Measurements from ENCODE around the gene PELI1.

The PELI1 gene

GRCh38 chr2:64157792-64158191 is 13.6 kb upstream of the PELI1 start:
- DNase-seq (ENCODE audit: low read depth in 2 of 2, low spot score in 1 of 2): no peak

- DNase-seq (ENCODE audit: low read depth in 2 of 2, low spot score in 1 of 2): no peak
Observed at GRCh38 chr2:64153811-64154210, 9.6 kb upstream of the PELI1 start.

GRCh38 chr2:64151476-64151875 is 7.3 kb upstream of the PELI1 start:
- no peak for DNase-seq (ENCODE audit: low read depth in 2 of 2, low spot score in 1 of 2)

GRCh38 chr2:64145714-64146113 is 1.5 kb upstream of the PELI1 start:
- DNase-seq (ENCODE audit: low read depth in 2 of 2, low spot score in 1 of 2): no peak

- DNase-seq (ENCODE audit: low read depth in 2 of 2, low spot score in 1 of 2): no peak
Observed at GRCh38 chr2:64145119-64145518, 899 bp upstream of the PELI1 start.

GRCh38 chr2:64143169-64144056 is 807 bp downstream of the PELI1 start:
- peak in 1 of 2 donors; percentile 11 for DNase-seq (ENCODE audit: low read depth in 2 of 2, low spot score in 1 of 2)

GRCh38 chr2:64142741-64143168 is 1.5 kb downstream of the PELI1 start:
- DNase-seq (ENCODE audit: low read depth in 2 of 2, low spot score in 1 of 2): no peak

GRCh38 chr2:64141674-64142405 is 2.4 kb downstream of the PELI1 start:
- no peak for DNase-seq (ENCODE audit: low read depth in 2 of 2, low spot score in 1 of 2)

- DNase-seq (ENCODE audit: low read depth in 2 of 2, low spot score in 1 of 2): no peak
Observed at GRCh38 chr2:64140665-64141200, 3.5 kb downstream of the PELI1 start.

GRCh38 chr2:64139956-64140355 is 4.3 kb downstream of the PELI1 start:
- no peak for DNase-seq (ENCODE audit: low read depth in 2 of 2, low spot score in 1 of 2)

- DNase-seq (ENCODE audit: low read depth in 2 of 2, low spot score in 1 of 2): no peak
Observed at GRCh38 chr2:64137996-64138395, 6.2 kb downstream of the PELI1 start.

GRCh38 chr2:64137567-64137966 is 6.7 kb downstream of the PELI1 start:
- no peak for DNase-seq (ENCODE audit: low read depth in 2 of 2, low spot score in 1 of 2)

GRCh38 chr2:64135421-64135820 is 8.8 kb downstream of the PELI1 start:
- DNase-seq (ENCODE audit: low read depth in 2 of 2, low spot score in 1 of 2): no peak

GRCh38 chr2:64134813-64135212 is 9.4 kb downstream of the PELI1 start:
- no peak for DNase-seq (ENCODE audit: low read depth in 2 of 2, low spot score in 1 of 2)

GRCh38 chr2:64133828-64134227 is 10.4 kb downstream of the PELI1 start:
- no peak for DNase-seq (ENCODE audit: low read depth in 2 of 2, low spot score in 1 of 2)

GRCh38 chr2:64133354-64133753 is 10.9 kb downstream of the PELI1 start:
- no peak for DNase-seq (ENCODE audit: low read depth in 2 of 2, low spot score in 1 of 2)

GRCh38 chr2:64130333-64130732 is 13.9 kb downstream of the PELI1 start:
- no peak for DNase-seq (ENCODE audit: low read depth in 2 of 2, low spot score in 1 of 2)

- DNase-seq (ENCODE audit: low read depth in 2 of 2, low spot score in 1 of 2): no peak
Observed at GRCh38 chr2:64128943-64129391, 15.3 kb downstream of the PELI1 start.

- no peak for DNase-seq (ENCODE audit: low read depth in 2 of 2, low spot score in 1 of 2)
Observed at GRCh38 chr2:64128406-64128805, 15.8 kb downstream of the PELI1 start.

- DNase-seq (ENCODE audit: low read depth in 2 of 2, low spot score in 1 of 2): no peak
Observed at GRCh38 chr2:64127119-64127518, 17.1 kb downstream of the PELI1 start.

GRCh38 chr2:64126601-64127000 is 17.6 kb downstream of the PELI1 start:
- no peak for DNase-seq (ENCODE audit: low read depth in 2 of 2, low spot score in 1 of 2)

GRCh38 chr2:64124571-64124970 is 19.6 kb downstream of the PELI1 start:
- no peak for DNase-seq (ENCODE audit: low read depth in 2 of 2, low spot score in 1 of 2)
